Measurements from ENCODE around the gene ADGRB2.
"Not testable (repeated sequence)": the region's sequence is repeated elsewhere in the genome, so short reads cannot be mapped to it uniquely, and the experiment has no call there.

The ADGRB2 gene

DNA sequence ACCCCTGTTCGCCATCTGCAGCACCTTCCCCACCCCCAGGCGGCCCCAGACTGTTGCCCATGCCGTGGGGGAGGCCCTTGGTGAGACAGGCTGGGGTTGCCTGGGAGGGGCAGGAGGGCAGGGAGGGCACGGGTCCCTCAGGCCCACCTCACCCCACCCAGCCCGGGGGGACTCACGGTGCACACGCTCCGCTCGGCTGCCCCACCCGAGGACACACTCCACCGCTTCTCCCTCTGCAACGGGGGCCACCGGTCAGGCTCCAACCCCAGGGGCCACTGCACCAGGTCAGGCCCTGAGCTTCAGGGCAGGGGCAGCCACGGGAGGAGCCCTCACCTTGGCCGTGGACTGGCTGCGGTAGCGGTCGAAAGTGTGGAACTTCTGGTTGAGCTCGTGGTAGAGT lies 36.3 kb downstream of the ADGRB2 start:
- DNase-seq (ENCODE audit: low read depth in 2 of 2) = no peak

DNA sequence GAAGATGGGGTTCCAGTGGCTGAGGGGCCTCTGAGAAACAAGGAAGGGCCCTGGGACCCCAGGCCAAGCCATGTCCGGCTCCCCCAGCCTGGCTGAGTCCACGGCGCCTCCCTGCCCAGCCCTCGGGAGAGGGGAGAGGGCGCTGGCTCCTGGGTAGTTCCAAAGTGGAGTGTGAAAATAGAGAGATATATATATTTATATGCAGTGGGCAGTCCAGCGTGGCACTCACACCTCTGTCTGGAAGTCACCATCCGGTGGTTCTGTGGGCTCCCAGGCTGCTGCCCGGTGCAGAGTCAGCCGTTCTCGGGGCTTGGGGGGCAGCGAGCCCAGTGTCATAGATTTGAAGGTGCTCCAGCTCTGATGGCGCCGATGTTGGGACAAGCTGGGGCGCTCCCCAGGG lies 36.9 kb downstream of the ADGRB2 start:
- no peak for DNase-seq (ENCODE audit: low read depth in 2 of 2)

DNA sequence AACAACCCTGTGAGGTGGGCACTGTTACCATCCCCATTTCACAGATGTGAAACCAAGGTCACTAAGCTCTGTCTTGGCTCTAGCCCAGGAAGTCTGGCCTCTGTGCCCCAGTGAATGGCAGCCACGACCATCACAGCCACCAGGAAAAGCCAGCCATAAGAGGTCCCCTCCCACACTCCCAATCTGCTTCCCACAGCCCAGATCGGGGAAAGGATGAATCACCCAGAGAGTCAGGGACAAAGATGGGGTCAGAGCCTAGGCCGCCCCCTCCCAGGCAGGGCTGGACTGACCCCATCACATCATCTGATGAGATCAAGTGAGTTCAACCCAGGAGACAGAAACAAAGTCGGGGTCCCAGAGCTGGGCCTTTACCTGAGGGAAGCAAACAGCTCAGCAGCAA lies 37.4 kb downstream of the ADGRB2 start:
- DNase-seq (ENCODE audit: low read depth in 2 of 2) = no peak

DNA sequence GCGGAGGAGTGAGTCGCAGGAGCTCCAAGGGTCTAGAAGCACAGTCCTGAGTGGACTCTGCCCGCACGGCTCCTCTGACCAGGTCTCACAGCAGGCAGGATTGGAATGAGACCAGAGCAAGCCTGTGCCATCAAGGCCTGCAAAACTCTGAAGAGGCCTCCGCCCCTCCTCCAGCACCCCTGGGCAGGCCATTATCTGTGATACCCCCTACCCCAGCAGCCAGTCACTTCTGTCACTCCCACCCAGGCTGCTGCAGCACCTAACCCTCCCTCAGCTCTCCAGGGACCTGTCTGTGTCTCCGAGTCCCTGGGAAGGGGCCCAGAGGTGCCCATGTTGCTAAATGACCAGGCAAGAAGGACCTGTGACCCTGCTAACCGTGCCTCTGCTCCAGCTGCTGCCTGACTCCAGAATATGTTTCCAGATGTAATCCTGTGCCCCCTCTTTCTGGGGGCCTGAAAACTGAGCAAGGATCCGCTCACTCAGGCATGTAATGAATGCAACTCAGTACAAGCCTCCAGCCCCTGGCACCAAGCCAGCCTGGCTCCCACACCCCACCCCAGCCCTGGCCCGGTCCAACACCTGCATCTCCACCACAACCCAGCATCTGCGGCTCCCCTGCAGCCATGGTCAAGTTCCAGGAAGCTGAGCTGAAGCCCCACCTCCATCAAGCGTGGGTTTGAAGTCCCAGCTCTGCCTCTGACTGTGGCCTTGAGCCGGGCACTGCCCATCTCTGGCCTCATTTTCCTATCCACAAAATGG lies 38.2 kb downstream of the ADGRB2 start:
- DNase-seq (ENCODE audit: low read depth in 2 of 2) = no peak

DNA sequence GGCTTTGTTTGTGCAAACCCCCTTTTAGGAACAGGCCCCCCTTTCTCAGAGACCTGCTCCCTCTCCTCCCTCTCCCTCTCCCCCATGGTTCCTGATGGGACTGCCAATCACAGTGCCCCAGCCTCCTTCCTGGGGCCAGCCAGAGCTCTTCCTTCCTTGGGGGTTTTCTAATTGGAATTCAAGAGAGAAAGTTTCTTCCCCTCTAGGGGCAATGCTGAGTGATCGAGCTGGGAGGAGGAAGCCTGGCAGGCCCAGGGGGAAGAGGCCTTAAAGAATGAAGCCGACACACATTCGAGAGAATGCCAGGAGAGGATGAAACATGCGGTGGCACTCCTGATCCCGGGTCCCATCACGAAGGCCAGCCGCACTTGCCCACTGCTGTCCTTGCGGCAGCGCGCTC lies 39.0 kb downstream of the ADGRB2 start:
- DNase-seq (ENCODE audit: low read depth in 2 of 2) = no peak

DNA sequence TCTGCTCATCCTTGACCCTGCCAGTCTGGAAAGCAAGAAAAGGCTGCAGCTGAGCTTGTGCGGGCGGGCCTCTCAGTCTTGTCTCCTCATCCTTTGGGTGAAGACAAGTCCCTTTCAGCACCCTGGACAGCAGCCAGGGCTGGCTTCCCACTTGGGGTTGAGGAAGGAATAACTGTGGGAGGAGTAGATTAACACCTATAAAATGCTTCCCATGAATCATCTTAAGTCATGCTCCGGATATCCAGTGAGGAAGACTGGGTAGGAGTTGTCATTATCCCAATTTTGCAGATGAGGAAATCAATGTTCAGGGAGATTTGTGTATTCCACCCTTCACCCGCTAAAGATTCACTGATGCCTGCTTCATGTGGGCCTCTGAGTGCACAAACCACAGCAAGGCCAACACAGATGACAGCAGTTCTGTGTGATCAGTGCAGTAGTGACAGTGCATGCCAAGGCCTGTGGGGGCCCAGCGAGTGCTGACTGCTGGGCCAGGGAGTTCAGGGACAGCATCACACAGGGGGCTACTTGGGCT lies 40.2 kb downstream of the ADGRB2 start:
- DNase-seq (ENCODE audit: low read depth in 2 of 2) = peak in 1 of 2 donors; percentile 50

DNA sequence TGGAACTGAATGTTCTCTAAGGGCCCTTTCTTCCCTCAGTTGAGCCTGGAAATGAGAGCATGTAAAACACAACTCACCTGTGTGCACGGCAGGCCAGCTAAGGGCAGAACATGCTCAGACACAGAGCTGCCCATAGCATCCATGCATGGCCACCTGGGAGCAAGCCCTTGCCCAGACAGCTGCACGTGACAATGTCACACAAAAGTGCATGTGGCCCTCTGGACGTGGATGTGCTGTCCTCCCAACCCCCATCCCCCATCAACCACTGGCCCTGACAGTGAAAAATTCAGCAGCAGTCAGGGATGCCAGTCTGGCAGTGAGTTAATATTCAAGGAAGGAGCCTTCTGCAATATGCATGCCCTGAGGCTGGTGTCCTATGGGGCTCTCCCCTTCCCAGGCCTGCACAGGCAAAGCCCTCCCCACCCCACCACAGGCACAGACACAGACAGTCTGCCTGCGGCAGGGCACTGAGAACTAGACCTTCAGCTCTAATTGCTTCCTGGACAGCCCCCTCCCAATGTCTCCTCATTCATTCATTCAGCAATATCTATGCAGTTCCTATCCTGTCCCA lies 45.7 kb downstream of the ADGRB2 start:
- no peak for DNase-seq (ENCODE audit: low read depth in 2 of 2)

DNA sequence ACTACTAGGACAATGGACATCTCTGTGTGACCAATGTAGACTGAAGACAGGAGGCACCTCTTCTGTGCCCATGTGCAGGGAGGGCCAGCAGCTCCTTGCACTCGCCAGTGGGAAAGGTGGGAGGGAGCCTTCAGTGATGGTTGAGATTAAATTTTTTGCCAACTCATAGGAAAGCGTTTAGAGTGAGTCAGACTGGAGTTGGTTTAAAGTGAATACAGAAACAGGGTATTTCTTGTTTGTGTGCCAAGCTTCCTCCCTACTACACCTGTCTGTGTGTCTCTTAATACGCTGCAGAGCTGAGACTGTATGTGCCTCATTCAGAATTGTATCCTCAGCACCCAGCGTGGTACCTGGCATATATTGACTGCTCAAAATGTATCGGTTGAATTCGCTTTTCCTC lies 46.8 kb downstream of the ADGRB2 start:
- DNase-seq (ENCODE audit: low read depth in 2 of 2) = no peak

DNA sequence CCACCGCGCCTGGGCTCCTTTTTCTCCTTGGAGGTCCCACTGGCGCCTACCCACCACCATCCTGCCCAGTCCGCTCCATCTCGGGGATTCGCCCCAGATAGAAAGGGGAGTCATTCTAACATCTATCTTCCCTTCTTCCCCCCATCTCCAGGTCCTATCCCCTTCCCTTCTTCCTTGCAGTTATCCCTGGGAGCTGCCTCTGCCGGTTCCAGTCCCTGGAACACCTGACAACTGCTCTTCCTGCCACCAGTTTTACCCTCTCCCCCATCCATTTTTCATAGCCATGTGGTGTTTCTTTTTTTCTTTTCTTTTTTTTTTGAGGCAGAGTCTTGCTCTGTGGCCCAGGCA lies 48.3 kb downstream of the ADGRB2 start:
- no peak for DNase-seq (ENCODE audit: low read depth in 2 of 2)

DNA sequence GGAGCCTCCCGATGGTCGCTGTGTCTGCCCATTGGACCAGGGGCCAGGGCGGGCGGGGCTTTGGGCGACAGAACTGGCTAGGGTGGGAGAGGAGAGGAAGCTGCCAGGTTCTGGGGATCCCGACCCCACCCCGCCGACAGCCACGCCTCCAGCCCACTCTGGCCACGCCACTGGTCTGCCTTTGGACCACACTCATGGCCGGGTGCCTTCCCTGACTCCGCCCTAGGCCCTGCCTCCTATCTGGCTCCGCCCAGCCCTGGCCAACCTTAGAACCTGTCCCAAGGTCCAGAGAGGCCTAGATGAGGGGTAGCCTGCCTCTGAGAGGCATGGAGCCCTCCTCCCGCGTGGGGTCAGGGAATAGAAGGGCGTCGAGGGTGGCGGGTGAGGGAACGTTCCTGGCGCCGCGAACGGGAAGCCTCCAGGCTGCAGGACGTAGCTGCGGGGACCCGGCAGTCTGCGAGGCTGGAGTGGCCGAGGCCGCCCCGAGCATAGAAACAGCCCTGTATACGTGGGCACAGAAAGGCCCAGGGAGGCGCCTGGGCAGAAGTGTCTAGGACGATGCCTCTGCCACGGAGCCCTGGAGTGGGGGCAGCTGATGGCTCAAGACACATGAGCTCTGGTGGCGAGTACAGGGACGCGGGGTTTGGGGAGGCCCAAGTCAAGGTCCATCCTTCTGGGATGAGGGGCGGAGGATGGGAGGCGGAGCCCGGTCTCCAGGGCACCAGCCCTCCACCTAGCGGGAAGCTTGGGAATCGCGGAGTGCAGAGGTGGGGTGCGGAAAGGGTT lies 48.9 kb downstream of the ADGRB2 start:
- peak; percentile 34 to 47 for DNase-seq (ENCODE audit: low read depth in 2 of 2)

DNA sequence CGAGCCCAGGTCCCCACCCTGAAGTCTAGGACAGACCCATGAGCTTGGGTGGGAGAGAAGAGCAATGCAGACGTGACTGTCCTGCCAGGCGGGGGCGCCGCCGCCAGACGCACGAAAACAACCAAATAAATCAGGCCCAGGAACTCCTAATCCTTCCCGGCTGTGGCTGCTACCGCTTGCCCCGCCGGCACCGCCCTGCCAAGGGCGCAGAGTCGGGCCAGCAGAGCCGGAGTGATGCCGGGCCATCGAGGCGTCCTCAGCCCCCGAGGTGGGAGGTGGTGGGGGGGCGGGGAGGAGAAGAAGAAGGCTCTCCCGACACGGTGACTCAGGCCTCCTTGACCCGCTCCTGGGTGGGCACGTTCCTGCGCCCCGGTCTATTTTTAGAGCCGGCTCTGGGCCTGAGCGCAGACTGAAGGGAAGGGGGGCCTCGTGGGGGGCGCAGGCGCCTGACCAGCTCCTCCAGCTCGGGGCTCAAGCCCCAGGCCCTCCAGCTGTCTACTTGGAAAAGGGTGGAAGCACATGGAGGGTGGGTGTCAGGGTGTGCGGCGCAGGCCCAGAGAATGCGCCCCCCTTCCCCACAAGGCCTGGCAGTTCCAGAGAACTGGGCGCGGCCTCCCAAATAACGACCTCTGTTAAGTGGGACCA lies 49.6 kb downstream of the ADGRB2 start:
- DNase-seq (ENCODE audit: low read depth in 2 of 2) = peak in 1 of 2 donors; percentile 16

DNA sequence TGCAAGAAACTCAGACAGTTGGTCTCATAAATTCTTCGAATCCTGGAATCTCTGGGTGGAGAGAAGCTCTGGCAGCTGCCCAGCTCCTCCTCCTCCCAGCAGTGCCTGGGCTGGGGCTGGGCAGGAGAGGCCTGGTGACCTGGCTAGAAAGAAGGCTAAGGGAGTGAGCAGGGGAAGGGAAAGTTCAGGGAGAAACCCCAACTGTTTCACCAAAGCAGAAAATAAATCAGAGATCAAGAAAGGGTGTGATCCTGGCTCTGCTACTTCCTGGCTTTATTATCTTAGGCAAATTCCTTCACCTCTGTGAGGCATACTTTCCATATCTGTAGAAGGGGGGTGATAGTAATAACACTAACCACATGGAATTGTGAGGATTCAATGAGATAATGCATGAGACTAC lies 51.5 kb downstream of the ADGRB2 start:
- no peak for DNase-seq (ENCODE audit: low read depth in 2 of 2)

DNA sequence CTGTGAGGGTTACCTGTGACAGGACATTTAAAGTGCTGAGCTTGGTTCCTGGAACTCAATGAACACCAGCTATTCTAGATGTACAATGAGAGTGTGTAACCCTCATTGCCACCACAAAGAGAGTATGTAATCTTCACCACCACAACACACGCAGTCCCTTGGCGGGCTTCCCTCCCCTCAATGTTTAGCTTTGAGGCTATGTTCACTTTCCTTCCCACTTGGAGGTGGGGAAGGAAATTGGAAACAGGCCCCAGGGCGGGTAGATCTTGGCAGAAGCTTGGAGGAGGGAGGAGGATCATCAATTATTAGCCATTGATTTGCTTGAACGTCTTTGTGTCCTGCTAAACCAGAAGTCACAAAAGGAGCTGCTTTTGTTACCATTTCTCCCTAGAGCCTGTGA lies 52.1 kb downstream of the ADGRB2 start:
- DNase-seq (ENCODE audit: low read depth in 2 of 2) = no peak

DNA sequence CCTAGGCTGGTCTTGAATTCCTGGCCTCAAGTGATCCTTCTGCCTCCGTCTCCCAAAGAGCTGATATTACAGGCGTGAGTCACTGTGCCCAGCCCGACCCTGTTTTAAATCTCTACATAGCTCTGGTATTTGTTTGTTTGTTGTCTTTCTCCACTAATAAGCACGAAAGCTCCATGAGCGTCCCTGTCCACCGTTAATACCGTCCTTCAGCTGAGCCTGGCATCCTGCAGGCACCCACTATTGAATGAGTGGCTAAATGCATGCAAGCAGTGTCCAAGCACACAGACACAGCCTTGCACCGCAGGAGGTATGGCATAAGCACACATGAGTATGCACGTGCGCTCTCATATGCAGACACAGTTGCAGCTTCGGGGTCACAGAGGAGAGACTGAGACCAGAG lies 55.8 kb downstream of the ADGRB2 start:
- DNase-seq (ENCODE audit: low read depth in 2 of 2) = no peak

DNA sequence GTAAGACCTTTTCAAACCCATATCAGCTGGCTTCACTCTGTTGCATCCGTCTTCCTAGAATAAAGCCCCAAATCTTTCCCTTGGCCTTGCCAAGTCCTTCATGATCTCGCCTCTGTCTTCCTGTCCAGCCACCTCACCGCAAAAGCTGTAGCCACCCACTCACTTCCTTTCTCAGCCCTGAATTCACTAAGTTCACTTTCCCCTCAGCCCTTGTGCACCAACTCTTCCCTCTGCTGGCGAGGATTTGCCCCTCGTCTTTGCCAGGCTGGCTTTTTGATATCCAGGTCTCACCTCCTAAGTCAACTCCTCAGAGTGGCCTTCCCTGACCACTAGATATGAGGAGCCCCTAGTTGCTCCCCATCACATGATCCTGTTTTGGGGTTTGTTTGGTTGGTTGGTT lies 56.4 kb downstream of the ADGRB2 start:
- no peak for DNase-seq (ENCODE audit: low read depth in 2 of 2)

DNA sequence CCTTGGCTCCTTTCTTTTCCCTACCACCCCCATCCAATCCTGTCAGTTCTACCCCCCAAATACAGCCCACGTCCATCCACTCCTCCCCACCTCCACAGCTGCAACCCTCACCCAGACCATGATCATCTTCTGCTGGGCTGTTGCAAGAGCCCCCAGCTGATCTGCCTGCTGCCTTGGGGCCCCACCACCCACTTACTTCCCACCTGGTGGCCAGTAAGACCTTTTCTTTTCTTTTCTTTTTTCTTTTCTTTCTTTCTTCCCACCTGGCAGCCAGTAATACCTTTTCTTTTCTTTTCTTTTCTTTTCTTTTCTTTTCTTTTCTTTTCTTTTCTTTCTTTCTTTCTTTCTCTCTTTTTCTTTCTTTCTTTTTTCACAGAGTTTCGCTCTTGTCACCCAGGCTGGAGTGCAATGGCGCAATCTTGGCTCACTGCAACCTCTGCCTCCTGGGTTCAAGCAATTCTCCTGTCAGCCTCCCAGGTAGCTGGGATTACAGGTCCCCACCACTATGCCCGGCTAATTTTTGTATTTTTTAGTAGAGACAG lies 57.0 kb downstream of the ADGRB2 start:
- not testable (repeated sequence) for DNase-seq (ENCODE audit: low read depth in 2 of 2)

DNA sequence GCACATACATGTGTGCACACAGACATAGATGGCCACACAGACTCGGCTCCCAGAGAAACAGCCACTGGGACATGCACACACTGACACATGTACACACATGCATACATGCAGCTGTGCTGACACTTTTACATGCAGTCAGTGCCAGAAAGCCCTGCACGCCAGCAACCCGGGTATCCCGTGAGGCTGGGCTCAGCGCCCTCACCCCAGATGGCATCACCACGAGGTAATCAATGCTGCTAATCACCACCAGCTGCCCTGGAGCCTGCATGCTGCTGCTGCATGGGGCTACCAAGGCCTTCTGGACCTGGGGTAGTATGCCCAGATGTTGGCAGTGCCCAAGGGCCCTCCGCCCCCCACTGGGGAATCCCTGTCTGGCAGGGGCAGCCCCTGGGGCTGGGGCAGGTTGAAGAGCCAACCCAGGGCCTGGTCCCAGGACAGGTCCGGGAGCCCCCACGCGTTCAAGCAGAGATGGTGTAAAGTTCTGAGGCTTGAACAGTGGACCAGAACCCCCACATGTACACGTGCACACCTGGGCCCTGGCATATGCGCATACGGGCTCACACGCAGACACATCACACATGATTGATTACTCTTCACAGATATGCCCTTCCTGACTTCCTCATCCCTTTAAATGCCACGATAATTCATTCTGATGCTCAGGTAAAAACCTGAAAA lies 57.6 kb downstream of the ADGRB2 start:
- no peak for DNase-seq (ENCODE audit: low read depth in 2 of 2)

DNA sequence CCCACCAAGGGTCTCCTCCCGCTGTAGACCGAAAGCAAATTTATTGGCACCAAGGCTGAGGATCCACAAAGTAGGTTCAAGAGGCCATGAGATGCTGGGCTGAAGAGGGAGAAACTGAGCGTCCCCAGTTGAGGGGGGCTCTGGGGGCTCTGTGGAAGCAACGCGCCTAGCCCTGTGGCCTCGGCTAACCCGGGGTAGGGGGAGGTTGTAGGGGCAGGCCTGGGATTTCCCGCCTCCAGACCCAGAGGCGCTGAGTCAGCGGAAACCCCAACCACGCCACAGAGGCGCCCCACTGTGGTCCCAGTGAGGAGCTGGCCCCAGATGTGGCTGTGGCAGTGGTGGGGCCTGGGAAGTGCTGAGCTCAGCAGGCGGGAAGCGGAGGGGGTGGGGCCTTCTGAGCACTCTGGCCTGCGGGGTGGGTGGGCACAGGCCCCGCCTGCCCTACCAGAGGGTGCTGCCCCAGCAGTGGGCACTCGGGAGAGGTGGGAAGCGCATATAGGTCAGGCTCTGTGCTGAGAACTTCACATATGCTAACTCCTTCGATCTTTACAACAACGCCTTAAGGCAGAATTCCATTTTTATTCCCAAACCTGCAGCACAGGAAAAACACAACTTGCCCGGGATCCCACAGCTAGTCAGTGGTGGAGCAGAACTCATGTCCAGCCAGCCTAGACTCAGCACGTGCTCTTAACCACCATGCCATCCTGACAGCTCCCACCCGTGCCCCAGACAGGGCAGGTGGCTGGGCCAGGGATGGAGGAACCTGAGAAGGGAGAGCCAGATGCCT lies 58.9 kb downstream of the ADGRB2 start:
- DNase-seq (ENCODE audit: low read depth in 2 of 2) = peak; percentile 58 to 61

DNA sequence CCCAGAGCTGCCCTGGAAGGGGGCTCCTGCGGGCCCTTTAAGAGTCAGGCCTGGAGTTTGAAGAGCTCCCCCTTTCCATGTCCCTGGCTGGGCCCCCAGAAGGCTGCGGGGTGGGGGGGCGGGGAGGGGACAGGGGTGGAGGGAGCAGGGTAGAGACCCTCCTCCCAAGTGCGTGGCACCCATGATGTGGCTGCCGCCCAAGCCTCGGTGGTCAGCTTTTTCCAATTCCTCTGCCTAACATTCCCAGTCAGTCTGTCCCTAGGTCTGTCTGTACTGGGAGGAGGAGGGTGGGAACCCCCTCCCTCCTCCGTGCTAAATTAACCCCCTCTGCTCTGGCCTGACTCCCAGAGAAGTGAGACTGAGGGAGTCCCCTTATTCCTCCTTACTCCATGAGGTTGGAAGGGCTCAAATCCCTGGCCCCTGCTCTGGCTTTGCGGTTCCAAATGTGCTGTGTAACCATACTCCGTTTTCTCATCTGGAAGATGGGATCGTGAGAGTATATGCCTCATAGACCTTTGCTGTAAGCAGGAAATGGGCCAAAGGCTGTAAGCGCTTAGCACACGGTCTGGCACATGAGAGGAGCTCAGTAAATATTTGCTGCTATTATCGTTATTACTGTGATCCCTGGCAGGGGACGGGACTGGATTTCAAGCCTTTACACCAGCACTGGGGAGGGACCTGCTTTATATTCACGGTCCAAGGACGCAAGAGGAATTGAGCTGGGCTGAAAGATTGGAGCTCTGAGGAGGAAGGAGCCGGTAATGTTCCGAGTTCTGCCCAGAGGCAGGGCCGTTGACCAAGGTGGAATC lies 59.7 kb downstream of the ADGRB2 start:
- no peak for DNase-seq (ENCODE audit: low read depth in 2 of 2)

All from stimulated activated CD4-positive, alpha-beta T cell treated with anti-CD3 and anti-CD28 coated beads, Interleukin-4, amount 100 ng/mL, for 48 hours (primary cell).